Spleen (tissue), 7 donors: Measurements from ENCODE around the gene INHBE.

ENCODE experiments used
- CTCF ChIP-seq, 11 experiments: fragments of 200-600 bp in 7 of 11; fragments of 450-650 bp in 4 of 11; sonication (generic) in 4 of 11; IDR thresholded peaks in 8 of 11; conservative IDR thresholded peaks in 3 of 11; 1 replicate in 7 of 11; 2 replicates in 4 of 11; pipeline versions ENCODE4 v1.4.0 to v1.8.0; 2016 to 2021; ENCODE audit warnings: antibody characterized with exemption in 11 of 11, inconsistent platforms in 4 of 11, mild to moderate bottlenecking in 1 of 11
- POLR2A ChIP-seq, 3 donors: fragments of 450-650 bp; IDR thresholded peaks; one replicate each; pipeline ENCODE4 v1.5.1; 2017; ENCODE audit warnings: antibody characterized with exemption in 3 of 3, mild to moderate bottlenecking in 1 of 3
- POLR2AphosphoS5 ChIP-seq, 3 donors: sonication (generic); formaldehyde crosslinking; IDR thresholded peaks; one replicate each; pipeline ENCODE4 v1.5.1; 2017; ENCODE audit warnings: antibody characterized with exemption in 3 of 3
- donor health status: DM: no; HTN: no; CAD: no; lungs with moderate emphysema.
- donor health status: DM: no; HTN: no; CAD: no.
- donor health status: DM: no; HTN: no; CAD: no.

GRCh38 chr12:57458665-57459054, 3.6 kb downstream of the INHBE start:
- no peak for TF ChIP-seq CTCF (IDR thresholded peaks at IDR 0.05 in 8 of 11, conservative IDR thresholded peaks at IDR 0.05 in 3 of 11)
- peak in 1 of 3 donors; percentile 19 for TF ChIP-seq POLR2A (IDR thresholded peaks at IDR 0.05)
- TF ChIP-seq POLR2AphosphoS5 (IDR thresholded peaks at IDR 0.05): no peak
